SK-N-MC (cell line): ENCODE results near the gene CA6.
"Not testable (repeated sequence)": the region's sequence is repeated elsewhere in the genome, so short reads cannot be mapped to it uniquely, and the experiment has no call there.

Experiments
- DNase-seq: peaks from one replicate; pipeline ENCODE4 v3.0.0-alpha.2; 2011; ENCODE audit warnings: low read depth, low spot score
- H3K27ac ChIP-seq: fragments of 200-600 bp; sonication (generic); 2 replicates; pipeline ENCODE4 v1.5.1; 2016; ENCODE audit warnings: mixed run types
- H3K36me3 ChIP-seq: fragments of 200-600 bp; sonication (generic); 2 replicates; pipeline ENCODE4 v1.6.1; 2017; ENCODE audit warnings: antibody characterized with exemption, low read length, mixed read lengths; ENCODE audit not compliant: insufficient read depth
- H3K4me3 ChIP-seq: fragments of 200-600 bp; sonication (generic); 2 replicates; pipeline ENCODE4 v1.5.1; 2016
- H3K9ac ChIP-seq: fragments of 200-600 bp; sonication (generic); 2 replicates; pipeline ENCODE4 v1.8.0; 2017; ENCODE audit warnings: mixed run types, mixed read lengths; ENCODE audit not compliant: insufficient read length
- H3K9me3 ChIP-seq: fragments of 200-600 bp; sonication (generic); 2 replicates; pipeline ENCODE4 v1.6.1; 2017; ENCODE audit warnings: low read depth, mild to moderate bottlenecking, antibody characterized with exemption, low read length, moderate library complexity, mixed read lengths
- EZH2 ChIP-seq: fragments of 200-600 bp; sonication (generic); IDR thresholded peaks from one replicate; pipeline ENCODE4 v1.6.1; 2017; ENCODE audit warnings: antibody characterized with exemption
- FOXP2 ChIP-seq: optimal IDR thresholded peaks from 2 replicates; pipeline ENCODE3; 2011; ENCODE audit warnings: mild to moderate bottlenecking, moderate library complexity; ENCODE audit not compliant: insufficient read depth; ENCODE audit errors: extremely low read length, control extremely low read depth
- POLR2AphosphoS5 ChIP-seq: IDR thresholded peaks from 2 replicates; pipeline ENCODE4 v1.6.1; 2012; ENCODE audit warnings: mild to moderate bottlenecking, low read depth, low read length, borderline replicate concordance

Gene CA6

GRCh38 chr1:8945568-8945967 lies at the start of gene CA6:
Gene CA6, plus strand, starts transcription at chr1:8945868. Its CDS starts 19 bp downstream, at chr1:8945887.
- Histone ChIP-seq H3K27ac (no peak within 1 kb of the TSS), H3K36me3 (no peaks in the 10 kb centered on the region), H3K9me3 (no peaks in the 10 kb centered on the region), H3K4me3 (no peak within 1 kb of the TSS), H3K9ac (no peak within 1 kb of the TSS)
- TF ChIP-seq FOXP2 (no peak), POLR2AphosphoS5 (no peak), EZH2 (no peak)
- DNase-seq = no peak

- H3K9me3 ChIP-seq, DNase-seq, H3K36me3 ChIP-seq, H3K27ac ChIP-seq, H3K9ac ChIP-seq, H3K4me3 ChIP-seq: not testable (repeated sequence)
Measured at GRCh38 chr1:8896775-8897174, 48.9 kb upstream of the CA6 start.

- H3K4me3 ChIP-seq = not testable (repeated sequence)
Measured at GRCh38 chr1:8897505-8897904, 48.2 kb upstream of the CA6 start.

GRCh38 chr1:8898418-8898817 lies 47.2 kb upstream of the CA6 start:
- not testable (repeated sequence) for H3K9me3 ChIP-seq, H3K27ac ChIP-seq, DNase-seq, H3K9ac ChIP-seq, H3K4me3 ChIP-seq, H3K36me3 ChIP-seq

More at GRCh38 chr1:8897505-8897904, 48.2 kb upstream of the CA6 start:
- not testable (repeated sequence) for H3K9me3 ChIP-seq, DNase-seq, H3K27ac ChIP-seq, H3K36me3 ChIP-seq, H3K9ac ChIP-seq

- Histone ChIP-seq H3K36me3 (no peaks in the 10 kb centered on the region), H3K4me3 (no peak overlapping the region), H3K27ac (no peak overlapping the region), H3K9me3 (no peaks in the 10 kb centered on the region), H3K9ac (no peak overlapping the region)
- TF ChIP-seq EZH2 = no peak
- TF ChIP-seq POLR2AphosphoS5 = no peak
- no peak for TF ChIP-seq FOXP2
- no peak for DNase-seq
Measured at GRCh38 chr1:8899046-8899445, 46.6 kb upstream of the CA6 start.

GRCh38 chr1:8900684-8901083 lies 45.0 kb upstream of the CA6 start:
- DNase-seq, H3K9ac ChIP-seq, H3K36me3 ChIP-seq, H3K27ac ChIP-seq, H3K4me3 ChIP-seq, H3K9me3 ChIP-seq: not testable (repeated sequence)

GRCh38 chr1:8902765-8903164 lies 42.9 kb upstream of the CA6 start:
- Histone ChIP-seq H3K9ac (no peak overlapping the region), H3K36me3 (no peaks in the 10 kb centered on the region), H3K4me3 (no peak overlapping the region), H3K27ac (peak overlapping the region; percentile 55), H3K9me3 (no peaks in the 10 kb centered on the region)
- no peak for DNase-seq
- no peak for TF ChIP-seq POLR2AphosphoS5

GRCh38 chr1:8903410-8903809 lies 42.3 kb upstream of the CA6 start:
- no peaks in the 10 kb centered on the region for H3K36me3 ChIP-seq
- no peak for DNase-seq
- peak overlapping the region; percentile 1; the same call in 1 of the 2 replicates for H3K4me3 ChIP-seq
- peak overlapping the region; percentile 81 for H3K27ac ChIP-seq
- H3K9me3 ChIP-seq = no peaks in the 10 kb centered on the region
- no peak for TF ChIP-seq EZH2
- no peak for TF ChIP-seq POLR2AphosphoS5
- no peak for TF ChIP-seq FOXP2
- no peak overlapping the region for H3K9ac ChIP-seq

- no peaks in the 10 kb centered on the region for H3K9me3 ChIP-seq
- H3K4me3 ChIP-seq = peak overlapping the region; percentile 1; the same call in 1 of the 2 replicates
- TF ChIP-seq EZH2 (no peak), FOXP2 (peak; percentile 99), POLR2AphosphoS5 (no peak; the same call in 1 of the 2 replicates)
- H3K9ac ChIP-seq = no peak overlapping the region
- DNase-seq = peak; percentile 98
- no peaks in the 10 kb centered on the region for H3K36me3 ChIP-seq
- peak overlapping the region; percentile 81 for H3K27ac ChIP-seq
Measured at GRCh38 chr1:8903908-8904650, 41.6 kb upstream of the CA6 start.
